Neuronal stem cell (in vitro differentiated cells): ENCODE results near the gene DPP6.
A peak's percentile ranks its signal among the peaks of the same experiment; 100 is the strongest.

Experiments used
- DNase-seq: peaks from one replicate; pipeline ENCODE4 v3.0.0-alpha.2; 2013; ENCODE audit warnings: low spot score
- H2AFZ ChIP-seq: one replicate; pipeline ENCODE4 v1.6.1; 2013; ENCODE audit warnings: mild to moderate bottlenecking, low read length, inconsistent platforms
- H2AK5ac ChIP-seq: 2 replicates; pipeline ENCODE4 v1.6.1; 2013; ENCODE audit warnings: low read depth, mild to moderate bottlenecking, inconsistent platforms, low read length, moderate library complexity, mixed read lengths
- H2BK120ac ChIP-seq: 2 replicates; pipeline ENCODE4 v1.6.1; 2013; ENCODE audit warnings: low read depth, mild to moderate bottlenecking, inconsistent platforms, low read length, moderate library complexity, mixed read lengths
- H2BK12ac ChIP-seq: one replicate; pipeline ENCODE4 v1.6.1; 2013; ENCODE audit warnings: low read length, inconsistent platforms
- H2BK15ac ChIP-seq: 2 replicates; pipeline ENCODE4 v1.6.1; 2013; ENCODE audit warnings: mild to moderate bottlenecking, low read length, inconsistent platforms, mixed read lengths
- H2BK5ac ChIP-seq: one replicate; pipeline ENCODE4 v1.6.1; 2013; ENCODE audit warnings: inconsistent platforms, mild to moderate bottlenecking, low read length, moderate library complexity
- H3K14ac ChIP-seq: one replicate; pipeline ENCODE4 v1.6.1; 2013; ENCODE audit warnings: low read length, inconsistent platforms
- H3K18ac ChIP-seq: 2 replicates; pipeline ENCODE4 v1.6.1; 2013; ENCODE audit warnings: low read length, inconsistent platforms
- H3K23ac ChIP-seq: 2 replicates; pipeline ENCODE4 v1.6.1; 2013; ENCODE audit warnings: low read depth, mild to moderate bottlenecking, mixed read lengths, low read length, inconsistent platforms; ENCODE audit not compliant: poor library complexity
- H3K27ac ChIP-seq: replicated peaks from 3 replicates; pipeline ENCODE4 v1.5.1; 2013; ENCODE audit warnings: low read length, inconsistent platforms
- H3K27me3 ChIP-seq, 3 experiments: 2 replicates each; pipeline ENCODE4 v1.6.1; 2013; ENCODE audit warnings: low read length in 3 of 3, mild to moderate bottlenecking in 2 of 3, inconsistent platforms in 1 of 3, low read depth in 1 of 3, mixed read lengths in 1 of 3, moderate library complexity in 1 of 3; ENCODE audit not compliant: control insufficient read depth in 3 of 3, insufficient read depth in 3 of 3
- H3K36me3 ChIP-seq, 2 donors: replicated peaks in 1 of 2; 2 replicates each; pipeline ENCODE4 v1.6.1; 2013; ENCODE audit warnings: low read length in 2 of 2; ENCODE audit not compliant: control insufficient read depth in 2 of 2, insufficient read depth in 2 of 2
- H3K4ac ChIP-seq: 2 replicates; pipeline ENCODE4 v1.6.1; 2013; ENCODE audit warnings: inconsistent platforms, mild to moderate bottlenecking, low read length, moderate library complexity
- H3K4me1 ChIP-seq, 2 donors: 1 replicate in 1 of 2; 2 replicates in 1 of 2; pipeline ENCODE4 v1.6.1; 2013; ENCODE audit warnings: low read length in 2 of 2, low read depth in 1 of 2; ENCODE audit not compliant: control insufficient read depth in 2 of 2, insufficient read depth in 1 of 2
- H3K4me2 ChIP-seq: one replicate; pipeline ENCODE4 v1.6.1; 2013; ENCODE audit warnings: mild to moderate bottlenecking, low read length, inconsistent platforms; ENCODE audit not compliant: insufficient read depth, poor library complexity, severe bottlenecking
- H3K4me3 ChIP-seq, 2 donors: 2 replicates each; pipeline ENCODE4 v1.5.1; 2013; ENCODE audit warnings: low read length in 2 of 2, mild to moderate bottlenecking in 2 of 2, inconsistent platforms in 1 of 2, moderate library complexity in 1 of 2
- H3K79me1 ChIP-seq: one replicate; pipeline ENCODE4 v1.6.1; 2013; ENCODE audit warnings: low read depth, mild to moderate bottlenecking, inconsistent platforms, low read length, moderate library complexity
- H3K9ac ChIP-seq: one replicate; pipeline ENCODE4 v1.6.1; 2013; ENCODE audit warnings: mild to moderate bottlenecking, low read depth, low read length, inconsistent platforms; ENCODE audit not compliant: poor library complexity
- H3K9me3 ChIP-seq, 2 donors: replicated peaks in 1 of 2; 2 replicates each; pipeline versions ENCODE3 to v1.6.1; 2013; ENCODE audit warnings: low read length in 2 of 2, mild to moderate bottlenecking in 2 of 2, inconsistent platforms in 1 of 2, low read depth in 1 of 2, mixed read lengths in 1 of 2, moderate library complexity in 1 of 2; ENCODE audit not compliant: control insufficient read depth in 2 of 2, insufficient read depth in 1 of 2
- H4K8ac ChIP-seq: one replicate; pipeline ENCODE4 v1.6.1; 2013; ENCODE audit warnings: low read depth, mild to moderate bottlenecking, inconsistent platforms, low read length, moderate library complexity
- H4K91ac ChIP-seq: one replicate; pipeline ENCODE4 v1.6.1; 2013; ENCODE audit warnings: low read length, low read depth, mild to moderate bottlenecking, inconsistent platforms; ENCODE audit not compliant: poor library complexity
- WGBS, 2 donors: extraction: QIAGEN DNeasy Blood & Tissue Kit; methylation state at CpG; one replicate each; pipeline ENCODE4 v1.1.7; 2013; ENCODE audit warnings: missing lambda C conversion rate in 2 of 2, mixed read lengths in 1 of 2; ENCODE audit not compliant: insufficient read length in 2 of 2, insufficient replicate concordance in 1 of 2; ENCODE audit errors: extremely low coverage in 2 of 2; 5-methylcytosine and 5-hydroxymethylcytosine counted together

Gene DPP6

GRCh38 chr7:154736389-154736788, 684.2 kb downstream of the DPP6 start:
- no peaks in the 10 kb centered on the region for H3K27me3 ChIP-seq
- WGBS, 2 donors = no CpG with 5 or more reads among the region's 3 CpGs
- H3K18ac ChIP-seq = no peak overlapping the region

GRCh38 chr7:154738216-154738615, 686.0 kb downstream of the DPP6 start:
- Histone ChIP-seq H2AFZ (no peak overlapping the region), H3K4me2 (no peak overlapping the region), H2BK12ac (no peak overlapping the region), H3K4me3 (no peak overlapping the region), H4K91ac (no peak overlapping the region), H3K4me1 (peaks cover 0 to 7% of the 10 kb centered on the region in 2 donors), H3K9me3 (no peaks in the 10 kb centered on the region), H3K4ac (no peak overlapping the region), H2AK5ac (no peak overlapping the region), H3K23ac (no peak overlapping the region), H3K18ac (no peak overlapping the region), H2BK15ac (no peak overlapping the region), H3K36me3 (no peaks in the 10 kb centered on the region), H3K79me1 (no peaks in the 10 kb centered on the region), H3K14ac (no peak overlapping the region), H2BK5ac (no peak overlapping the region), H4K8ac (no peak overlapping the region), H3K9ac (no peak overlapping the region), H2BK120ac (no peak overlapping the region), H3K27ac (no peak overlapping the region), H3K27me3 (peaks cover 0 to 5% (median 0%) of the 10 kb centered on the region in 3 experiments)
- no CpG with 5 or more reads among the region's 5 CpGs for WGBS, 2 donors
- DNase-seq = no peak

More at GRCh38 chr7:154736389-154736788, 684.2 kb downstream of the DPP6 start:
- no peak overlapping the region for H4K8ac ChIP-seq
- H2AK5ac ChIP-seq = no peak overlapping the region
- no peak overlapping the region for H3K4ac ChIP-seq
- H3K4me2 ChIP-seq = no peak overlapping the region
- H2BK12ac ChIP-seq = no peak overlapping the region
- peaks cover 0 to 2% of the 10 kb centered on the region in 2 donors for H3K4me1 ChIP-seq
- H2AFZ ChIP-seq = no peak overlapping the region
- H2BK15ac ChIP-seq = no peak overlapping the region
- no peak for DNase-seq
- H3K14ac ChIP-seq = no peak overlapping the region
- no peak overlapping the region for H2BK120ac ChIP-seq
- no peak overlapping the region for H3K23ac ChIP-seq
- no peak overlapping the region for H2BK5ac ChIP-seq
- no peak overlapping the region for H3K4me3 ChIP-seq
- H3K36me3 ChIP-seq = no peaks in the 10 kb centered on the region
- H3K79me1 ChIP-seq = no peaks in the 10 kb centered on the region
- no peak overlapping the region for H3K9ac ChIP-seq
- H3K9me3 ChIP-seq = no peaks in the 10 kb centered on the region
- H4K91ac ChIP-seq = no peak overlapping the region
- no peak overlapping the region for H3K27ac ChIP-seq

DNA sequence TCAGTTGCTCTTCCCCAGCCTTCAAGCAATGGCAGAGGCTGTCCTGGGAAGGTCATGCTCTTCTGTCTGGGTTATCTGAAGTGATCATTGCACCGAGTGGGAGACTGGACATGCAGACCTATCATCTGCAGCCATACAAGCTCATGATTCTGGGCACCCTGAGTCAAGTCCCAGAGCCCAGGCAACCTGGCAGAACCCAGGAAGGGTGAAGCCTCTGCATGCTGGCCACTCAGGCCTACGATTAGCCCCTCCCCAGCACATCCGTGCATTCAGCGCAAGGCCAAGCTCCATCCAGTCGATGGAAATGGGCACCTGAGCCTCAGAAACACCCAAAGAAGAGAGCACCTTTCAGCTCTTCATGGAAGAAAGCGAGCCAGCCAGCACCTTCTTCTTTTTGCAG, 688.9 kb downstream of the DPP6 start:
- Histone ChIP-seq H2BK12ac (no peak overlapping the region), H3K9ac (no peak overlapping the region), H3K18ac (peak overlapping the region; percentile 76), H3K23ac (no peak overlapping the region), H3K36me3 (no peaks in the 10 kb centered on the region), H2AFZ (no peak overlapping the region), H3K27ac (no peak overlapping the region), H2BK120ac (no peak overlapping the region), H3K4me3 (no peak overlapping the region), H4K8ac (no peak overlapping the region), H3K4me2 (no peak overlapping the region), H3K4ac (no peak overlapping the region), H2BK15ac (peak overlapping the region; percentile 17), H3K27me3 (peaks cover 0 to 5% (median 0%) of the 10 kb centered on the region in 3 experiments), H2BK5ac (peak overlapping the region; percentile 2), H3K9me3 (no peaks in the 10 kb centered on the region), H3K14ac (no peak overlapping the region), H2AK5ac (peak overlapping the region; percentile 61), H4K91ac (no peak overlapping the region), H3K79me1 (no peaks in the 10 kb centered on the region), H3K4me1 (peaks cover 0 to 13% of the 10 kb centered on the region in 2 donors)
- DNase-seq = no peak
- WGBS, 2 donors = no CpG with 5 or more reads among the region's 6 CpGs

DNA sequence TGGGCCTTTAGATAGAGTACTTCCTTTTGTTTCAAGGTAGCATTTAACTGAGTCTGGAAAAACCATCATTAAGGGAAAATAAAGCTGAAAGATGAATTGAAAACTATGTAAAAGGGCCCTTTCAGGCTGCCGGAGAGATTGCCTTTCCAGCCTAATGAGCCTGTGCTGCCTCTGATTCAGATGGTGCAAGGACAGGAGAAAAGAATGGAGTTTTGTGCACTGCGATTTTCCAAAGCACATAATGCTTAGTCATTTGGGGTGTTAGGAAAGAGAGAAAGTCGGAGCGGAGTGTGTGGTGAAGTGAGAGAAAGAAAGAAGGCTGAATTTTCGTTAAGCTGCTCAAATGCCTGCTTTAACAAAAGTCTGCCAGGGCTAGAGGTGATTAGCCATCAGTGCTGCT, 691.0 kb downstream of the DPP6 start:
- H2AFZ ChIP-seq = no peak overlapping the region
- no CpG with 5 or more reads among the region's 5 CpGs for WGBS, 2 donors
- H3K4ac ChIP-seq = no peak overlapping the region
- H4K91ac ChIP-seq = no peak overlapping the region
- H3K4me1 ChIP-seq = peaks cover 0 to 13% of the 10 kb centered on the region in 2 donors
- peak overlapping the region; percentile 94 for H3K27ac ChIP-seq
- no peak overlapping the region for H2BK120ac ChIP-seq
- no peak overlapping the region for H2AK5ac ChIP-seq
- no peak overlapping the region for H3K18ac ChIP-seq
- H3K79me1 ChIP-seq = no peaks in the 10 kb centered on the region
- DNase-seq = peak; percentile 60
- no peaks in the 10 kb centered on the region for H3K9me3 ChIP-seq
- H2BK12ac ChIP-seq = no peak overlapping the region
- no peak overlapping the region for H3K4me2 ChIP-seq
- H2BK15ac ChIP-seq = no peak overlapping the region
- H3K14ac ChIP-seq = no peak overlapping the region
- no peaks in the 10 kb centered on the region for H3K36me3 ChIP-seq
- H3K27me3 ChIP-seq = peaks cover 0 to 14% (median 0%) of the 10 kb centered on the region in 3 experiments
- H4K8ac ChIP-seq = no peak overlapping the region
- H3K9ac ChIP-seq = no peak overlapping the region
- H3K4me3 ChIP-seq = no peak overlapping the region
- H2BK5ac ChIP-seq = no peak overlapping the region
- H3K23ac ChIP-seq = no peak overlapping the region
